ENCODE measurements around the gene SAFB.

SAFB gene

GRCh38 chr19:5622465-5623396 is at the start of gene SAFB, which contains the start of gene SAFB2:
Gene SAFB (plus strand): TSS chr19:5623083. CDS start chr19:5623206, 123 bp downstream.
Gene SAFB2 (minus strand): TSS chr19:5622776. CDS start chr19:5622715, 61 bp downstream.
- DNase-seq = peak; percentile 99

GRCh38 chr19:5575590-5575989 is 47.3 kb upstream of the SAFB start:
- no peak for DNase-seq

GRCh38 chr19:5578097-5578846 is 44.6 kb upstream of the SAFB start:
- DNase-seq = no peak

GRCh38 chr19:5579286-5579685 is 43.6 kb upstream of the SAFB start:
- DNase-seq = no peak

GRCh38 chr19:5579697-5580096 is 43.2 kb upstream of the SAFB start:
- no peak for DNase-seq

GRCh38 chr19:5580161-5580571 is 42.7 kb upstream of the SAFB start:
- no peak for DNase-seq

GRCh38 chr19:5585461-5586299 is 37.2 kb upstream of the SAFB start:
- DNase-seq = no peak

GRCh38 chr19:5586300-5587070 is 36.4 kb upstream of the SAFB start:
- DNase-seq = no peak

GRCh38 chr19:5587071-5587455 is 35.8 kb upstream of the SAFB start:
- DNase-seq = no peak

GRCh38 chr19:5587661-5588060 is 35.2 kb upstream of the SAFB start:
- DNase-seq = no peak

GRCh38 chr19:5588441-5588840 is 34.4 kb upstream of the SAFB start:
- no peak for DNase-seq

- no peak for DNase-seq
Measured at GRCh38 chr19:5588906-5589676, 33.8 kb upstream of the SAFB start.

- no peak for DNase-seq
Measured at GRCh38 chr19:5590151-5590864, 32.6 kb upstream of the SAFB start.

- DNase-seq = no peak
Measured at GRCh38 chr19:5590865-5591154, 32.1 kb upstream of the SAFB start.

GRCh38 chr19:5591476-5591875 is 31.4 kb upstream of the SAFB start:
- no peak for DNase-seq

GRCh38 chr19:5592531-5593342 is 30.1 kb upstream of the SAFB start:
- no peak for DNase-seq

GRCh38 chr19:5593343-5594255 is 29.3 kb upstream of the SAFB start:
- DNase-seq = no peak

GRCh38 chr19:5594521-5594950 is 28.3 kb upstream of the SAFB start:
- no peak for DNase-seq

- no peak for DNase-seq
Measured at GRCh38 chr19:5595129-5595528, 27.8 kb upstream of the SAFB start.

Data from GOT3 (cell line).